Fibroblast of lung (primary cell): ENCODE results near the gene IZUMO1. TPM values are rescaled to one million over a fixed set of nuclear protein-coding genes. Genes with fewer than 3 reads are reported as not detected.

Source experiments
- DNase-seq, 2 donors: peaks; one replicate each; pipeline versions ENCODE4 v3.0.0 to v3.0.0-alpha.2; 2010; ENCODE audit warnings: low read depth in 2 of 2
- H2AFZ ChIP-seq: 2 replicates; pipeline ENCODE4 v1.5.1; 2012; ENCODE audit warnings: low read length, control low read depth, inconsistent platforms
- H3K27ac ChIP-seq: 2 replicates; pipeline ENCODE4 v1.5.1; 2011; ENCODE audit warnings: low read length, control low read depth; ENCODE audit not compliant: insufficient read depth
- H3K27me3 ChIP-seq: 2 replicates; pipeline ENCODE4 v1.5.1; 2011; ENCODE audit warnings: mild to moderate bottlenecking, low read length; ENCODE audit not compliant: control insufficient read depth, insufficient read depth
- H3K36me3 ChIP-seq: 2 replicates; pipeline ENCODE4 v1.5.1; 2011; ENCODE audit warnings: low read length; ENCODE audit not compliant: control insufficient read depth, insufficient read depth
- H3K4me1 ChIP-seq: 2 replicates; pipeline ENCODE4 v1.5.1; 2011; ENCODE audit warnings: low read length; ENCODE audit not compliant: control insufficient read depth, insufficient read depth; ENCODE audit errors: extremely low read depth
- H3K4me2 ChIP-seq: 2 replicates; pipeline ENCODE4 v1.5.1; 2011; ENCODE audit warnings: low read length, control low read depth; ENCODE audit not compliant: insufficient read depth; ENCODE audit errors: extremely low read depth
- H3K4me3 ChIP-seq, 4 experiments: fragments of 200-600 bp in 1 of 4; sonication (generic) in 1 of 4; replicated peaks in 1 of 4; 2 replicates each; pipeline ENCODE4 v1.5.1; 2011 to 2016; ENCODE audit warnings: low read length in 4 of 4, low read depth in 3 of 4, mild to moderate bottlenecking in 3 of 4, control low read depth in 2 of 4, inconsistent platforms in 1 of 4, mixed read lengths in 1 of 4; ENCODE audit not compliant: insufficient read depth in 1 of 4; ENCODE audit errors: control extremely low read depth in 1 of 4
- H3K79me2 ChIP-seq: 2 replicates; pipeline ENCODE4 v1.5.1; 2012; ENCODE audit warnings: mild to moderate bottlenecking, low read length, inconsistent platforms; ENCODE audit not compliant: control insufficient read depth, insufficient read depth
- H3K9ac ChIP-seq: 2 replicates; pipeline ENCODE4 v1.5.1; 2011; ENCODE audit warnings: mild to moderate bottlenecking, low read length, control low read depth; ENCODE audit not compliant: insufficient read depth
- H3K9me3 ChIP-seq: 2 replicates; pipeline ENCODE4 v1.5.1; 2012; ENCODE audit warnings: low read depth, low read length; ENCODE audit not compliant: control insufficient read depth, insufficient read depth
- H4K20me1 ChIP-seq: 2 replicates; pipeline ENCODE4 v1.5.1; 2011; ENCODE audit warnings: low read length; ENCODE audit not compliant: control insufficient read depth, insufficient read depth; ENCODE audit errors: extremely low read depth
- CTCF ChIP-seq, 2 donors: IDR thresholded peaks in 1 of 2; conservative IDR thresholded peaks in 1 of 2; 1 replicate in 1 of 2; 2 replicates in 1 of 2; pipeline ENCODE4 v1.5.1; 2011 to 2012; ENCODE audit warnings: low read length in 2 of 2, control low read depth in 1 of 2, inconsistent platforms in 1 of 2, low read depth in 1 of 2, mild to moderate bottlenecking in 1 of 2
- EZH2 ChIP-seq: IDR thresholded peaks from 2 replicates; pipeline ENCODE4 v1.5.1; 2012; ENCODE audit warnings: low read length, control low read depth, mild to moderate bottlenecking; ENCODE audit errors: missing control alignments
- polyA plus RNA-seq, 2 donors: library from polyadenylated mRNA; depleted of rRNA in 1 of 2; stranded (reverse) in 1 of 2; unstranded in 1 of 2; fragments of >200 nt; gene quantifications; 2 replicates each; pipeline ENCODE4 v1.2.1, GENCODE V29; 2011 to 2012; ENCODE audit warnings: missing spikeins in 1 of 2
- total RNA-seq: library from RNA; depleted of rRNA; stranded (reverse); fragments of >200 nt; gene quantifications from 2 replicates; pipeline ENCODE4 v1.2.1, GENCODE V29; 2014

The IZUMO1 gene
- total and polyA plus RNA-seq, 2 donors (not counting 1 experiment from before 2014, with no cell fraction given): not detected

- Histone ChIP-seq H3K9me3 (no peaks in the 10 kb centered on the region), H3K4me2 (no peak overlapping the region), H2AFZ (no peak overlapping the region), H3K4me3 (no peak overlapping the region), H3K36me3 (no peaks in the 10 kb centered on the region), H3K27ac (no peak overlapping the region), H3K79me2 (no peaks in the 10 kb centered on the region), H4K20me1 (no peaks in the 10 kb centered on the region), H3K4me1 (no peaks in the 10 kb centered on the region), H3K27me3 (no peaks in the 10 kb centered on the region), H3K9ac (no peak overlapping the region)
- no peak for TF ChIP-seq EZH2
- TF ChIP-seq CTCF (conservative IDR thresholded peaks at IDR 0.05 in 1 of 2, IDR thresholded peaks at IDR 0.05 in 1 of 2; ENCODE audit: low read depth in 1 of 2, low read length in 2 of 2): no peak
- DNase-seq: no peak
Measured at GRCh38 chr19:48705431-48705830, 41.3 kb downstream of the IZUMO1 start.

GRCh38 chr19:48703316-48703715, 43.4 kb downstream of the IZUMO1 start:
- peaks cover 2% of the 10 kb centered on the region for H3K4me1 ChIP-seq
- H3K36me3 ChIP-seq: no peaks in the 10 kb centered on the region
- no peak overlapping the region for H2AFZ ChIP-seq
- H3K4me3 ChIP-seq: no peak overlapping the region
- no peak overlapping the region for H3K4me2 ChIP-seq
- H3K79me2 ChIP-seq: no peaks in the 10 kb centered on the region
- no peaks in the 10 kb centered on the region for H3K9me3 ChIP-seq
- H3K9ac ChIP-seq: no peak overlapping the region
- no peak for DNase-seq
- no peaks in the 10 kb centered on the region for H3K27me3 ChIP-seq
- TF ChIP-seq CTCF (conservative IDR thresholded peaks at IDR 0.05 in 1 of 2, IDR thresholded peaks at IDR 0.05 in 1 of 2; ENCODE audit: low read depth in 1 of 2, low read length in 2 of 2) (no peak), EZH2 (no peak)
- no peaks in the 10 kb centered on the region for H4K20me1 ChIP-seq
- no peak overlapping the region for H3K27ac ChIP-seq

GRCh38 chr19:48702701-48703100, 44.0 kb downstream of the IZUMO1 start:
- no peak overlapping the region for H2AFZ ChIP-seq
- H3K4me1 ChIP-seq: peaks cover 2% of the 10 kb centered on the region
- no peaks in the 10 kb centered on the region for H3K79me2 ChIP-seq
- no peak overlapping the region for H3K4me3 ChIP-seq
- no peaks in the 10 kb centered on the region for H4K20me1 ChIP-seq
- no peak for DNase-seq
- no peak overlapping the region for H3K9ac ChIP-seq
- H3K27me3 ChIP-seq: no peaks in the 10 kb centered on the region
- no peak overlapping the region for H3K27ac ChIP-seq
- H3K4me2 ChIP-seq: no peak overlapping the region
- no peaks in the 10 kb centered on the region for H3K36me3 ChIP-seq
- no peak for TF ChIP-seq EZH2
- no peak for TF ChIP-seq CTCF (conservative IDR thresholded peaks at IDR 0.05 in 1 of 2, IDR thresholded peaks at IDR 0.05 in 1 of 2; ENCODE audit: low read depth in 1 of 2, low read length in 2 of 2)
- H3K9me3 ChIP-seq: no peaks in the 10 kb centered on the region
